Measurements from ENCODE around the gene OR2V2.

DNA sequence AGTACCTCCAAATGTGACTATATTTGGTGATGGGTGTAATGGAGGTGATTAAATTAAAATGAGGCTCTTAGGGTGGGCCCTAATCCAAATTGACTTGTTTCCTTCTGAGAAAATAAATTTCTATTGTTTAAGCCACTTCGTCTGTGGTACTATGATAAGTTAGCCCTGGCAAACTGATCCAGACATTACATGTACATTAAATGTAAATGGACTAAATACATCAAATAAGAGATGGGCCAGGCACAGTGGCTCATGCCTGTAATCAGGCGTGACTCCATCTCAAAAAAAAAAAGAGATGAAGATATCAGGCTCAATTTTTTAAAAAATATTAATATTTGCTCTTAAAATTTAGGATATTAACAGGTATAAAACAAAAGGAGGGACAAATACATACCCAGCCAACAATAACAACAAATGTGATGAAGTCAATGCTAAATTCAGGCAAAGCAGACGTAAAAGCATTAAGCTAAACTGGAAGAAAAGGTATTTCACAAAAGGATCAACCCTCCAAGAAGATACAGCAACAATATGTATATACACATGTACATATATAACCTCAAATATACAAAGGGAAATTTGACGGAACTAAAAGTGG is 10.9 kb upstream of the OR2V2 start:
- TF ChIP-seq POLR2A (IDR thresholded peaks at IDR 0.05), result no peak
- TF ChIP-seq, protein P1, sequence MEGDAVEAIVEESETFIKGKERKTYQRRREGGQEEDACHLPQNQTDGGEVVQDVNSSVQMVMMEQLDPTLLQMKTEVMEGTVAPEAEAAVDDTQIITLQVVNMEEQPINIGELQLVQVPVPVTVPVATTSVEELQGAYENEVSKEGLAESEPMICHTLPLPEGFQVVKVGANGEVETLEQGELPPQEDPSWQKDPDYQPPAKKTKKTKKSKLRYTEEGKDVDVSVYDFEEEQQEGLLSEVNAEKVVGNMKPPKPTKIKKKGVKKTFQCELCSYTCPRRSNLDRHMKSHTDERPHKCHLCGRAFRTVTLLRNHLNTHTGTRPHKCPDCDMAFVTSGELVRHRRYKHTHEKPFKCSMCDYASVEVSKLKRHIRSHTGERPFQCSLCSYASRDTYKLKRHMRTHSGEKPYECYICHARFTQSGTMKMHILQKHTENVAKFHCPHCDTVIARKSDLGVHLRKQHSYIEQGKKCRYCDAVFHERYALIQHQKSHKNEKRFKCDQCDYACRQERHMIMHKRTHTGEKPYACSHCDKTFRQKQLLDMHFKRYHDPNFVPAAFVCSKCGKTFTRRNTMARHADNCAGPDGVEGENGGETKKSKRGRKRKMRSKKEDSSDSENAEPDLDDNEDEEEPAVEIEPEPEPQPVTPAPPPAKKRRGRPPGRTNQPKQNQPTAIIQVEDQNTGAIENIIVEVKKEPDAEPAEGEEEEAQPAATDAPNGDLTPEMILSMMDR (IDR thresholded peaks at IDR 0.05), result no peak
